Transverse colon (tissue), 3 donors: ENCODE data around the gene KHDRBS1.

Experiments
- CTCF ChIP-seq, 5 experiments: fragments of 200-600 bp in 3 of 5; fragments of 450-650 bp in 2 of 5; sonication (generic) in 3 of 5; IDR thresholded peaks; 1 replicate in 2 of 5; 2 replicates in 3 of 5; pipeline ENCODE4 v1.5.1; 2016 to 2017; ENCODE audit warnings: antibody characterized with exemption in 5 of 5, inconsistent platforms in 3 of 5, mild to moderate bottlenecking in 2 of 5, moderate library complexity in 1 of 5
- POLR2A ChIP-seq: fragments of 450-650 bp; IDR thresholded peaks from one replicate; pipeline ENCODE4 v1.6.1; 2016; ENCODE audit warnings: antibody characterized with exemption, mild to moderate bottlenecking, moderate library complexity

DNA sequence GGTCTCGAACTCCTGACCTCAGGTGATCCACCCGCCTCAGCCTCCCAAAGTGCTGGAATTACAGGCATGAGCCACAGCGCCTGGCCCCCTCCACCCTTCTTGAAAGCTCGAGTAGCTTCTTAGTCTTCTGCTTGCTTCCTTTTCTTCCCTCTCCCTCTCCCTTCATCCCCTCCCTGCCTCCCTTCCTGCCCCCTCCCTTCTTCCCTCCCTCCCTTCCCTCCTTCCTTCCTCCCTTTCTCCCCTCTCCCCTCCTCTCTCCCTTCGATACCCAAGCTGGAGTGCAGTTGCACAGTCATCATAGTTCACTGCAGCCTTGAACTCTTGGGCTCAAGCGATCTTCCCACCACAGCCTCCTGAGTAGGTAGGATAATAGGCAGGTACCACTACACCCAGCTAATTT, 11.8 kb downstream of the KHDRBS1 start:
- TF ChIP-seq POLR2A: no peak
- no peak for TF ChIP-seq CTCF (IDR thresholded peaks at IDR 0.05)
